ENCODE measurements around the gene CCZ1B.
"Not testable (repeated sequence)": the region's sequence is repeated elsewhere in the genome, so short reads cannot be mapped to it uniquely, and the experiment has no call there.

- TF ChIP-seq CTCF (conservative IDR thresholded peaks at IDR 0.05; ENCODE audit: low read length); EZH2phosphoT487 (IDR thresholded peaks at IDR 0.05; ENCODE audit: borderline replicate concordance, low read depth, low read length): not testable (repeated sequence)
Observed at GRCh38 chr7:6864751-6865150, 38.7 kb upstream of the CCZ1B start.

Data from OCI-LY7 (cell line).